ENCODE measurements around the gene NT5C2.

NT5C2 gene

GRCh38 chr10:103123282-103124024 lies 69.6 kb downstream of the NT5C2 start:
- no peak for DNase-seq (ENCODE audit: low spot score)

GRCh38 chr10:103120977-103121735 lies 71.9 kb downstream of the NT5C2 start:
- no peak for DNase-seq (ENCODE audit: low spot score)

GRCh38 chr10:103120546-103120945 lies 72.5 kb downstream of the NT5C2 start:
- no peak for DNase-seq (ENCODE audit: low spot score)

- no peak for DNase-seq (ENCODE audit: low spot score)
Measured at GRCh38 chr10:103117247-103117646, 75.8 kb downstream of the NT5C2 start.

- DNase-seq (ENCODE audit: low spot score), result no peak
Measured at GRCh38 chr10:103114876-103115275, 78.2 kb downstream of the NT5C2 start.

GRCh38 chr10:103111918-103112877 lies 80.9 kb downstream of the NT5C2 start:
- DNase-seq (ENCODE audit: low spot score), result no peak

GRCh38 chr10:103111031-103111917 lies 81.8 kb downstream of the NT5C2 start:
- DNase-seq (ENCODE audit: low spot score), result no peak

GRCh38 chr10:103110407-103110806 lies 82.7 kb downstream of the NT5C2 start:
- no peak for DNase-seq (ENCODE audit: low spot score)

- DNase-seq (ENCODE audit: low spot score), result no peak
Measured at GRCh38 chr10:103109821-103110220, 83.3 kb downstream of the NT5C2 start.

GRCh38 chr10:103106539-103106938 lies 86.5 kb downstream of the NT5C2 start:
- DNase-seq (ENCODE audit: low spot score), result no peak

- DNase-seq (ENCODE audit: low spot score), result no peak
Measured at GRCh38 chr10:103105462-103105861, 87.6 kb downstream of the NT5C2 start.

GRCh38 chr10:103104721-103105120 lies 88.4 kb downstream of the NT5C2 start:
- DNase-seq (ENCODE audit: low spot score), result no peak

GRCh38 chr10:103103989-103104388 lies 89.1 kb downstream of the NT5C2 start:
- DNase-seq (ENCODE audit: low spot score), result no peak

GRCh38 chr10:103102195-103102594 lies 90.9 kb downstream of the NT5C2 start:
- DNase-seq (ENCODE audit: low spot score), result no peak

GRCh38 chr10:103100620-103101019 lies 92.5 kb downstream of the NT5C2 start:
- no peak for DNase-seq (ENCODE audit: low spot score)

- no peak for DNase-seq (ENCODE audit: low spot score)
Measured at GRCh38 chr10:103098240-103098639, 94.8 kb downstream of the NT5C2 start.

- DNase-seq (ENCODE audit: low spot score), result no peak
Measured at GRCh38 chr10:103096130-103096529, 96.9 kb downstream of the NT5C2 start.

- DNase-seq (ENCODE audit: low spot score), result no peak
Measured at GRCh38 chr10:103095005-103095404, 98.1 kb downstream of the NT5C2 start.

GRCh38 chr10:103090911-103091310 lies 102.2 kb downstream of the NT5C2 start:
- DNase-seq (ENCODE audit: low spot score), result no peak

GRCh38 chr10:103089493-103089892 lies 103.6 kb downstream of the NT5C2 start:
- no peak for DNase-seq (ENCODE audit: low spot score)

- no peak for DNase-seq (ENCODE audit: low spot score)
Measured at GRCh38 chr10:103086799-103087198, 106.3 kb downstream of the NT5C2 start.
